GM12878 (cell line): Measurements from ENCODE around the gene NCAPD3. TPM values are rescaled to one million over a fixed set of nuclear protein-coding genes. Genes with fewer than 3 reads are reported as not detected.

ENCODE experiments used
- ATAC-seq: fragments of 200-7000 bp; cut with Tn5 transposase; 3 replicates; pipeline ENCODE4 v1.9.1; 2020; ENCODE audit warnings: mild to moderate bottlenecking, moderate library complexity
- BruUV-seq: library from RNA; stranded (reverse); fragments of 400-500 nt; replicated peaks from 2 replicates; lab custom pipeline; 2021; lab: Mats Ljungman, UMichigan
- CTCF ChIA-PET: fragments of 300-600 bp; sonication (Branson Sonifier 250); formaldehyde crosslinking; extraction: SDS; loops from one replicate; lab custom pipeline; 2021; ENCODE audit warnings: inconsistent platforms; lab: Yijun Ruan, JAX
- POLR2A ChIA-PET: fragments of 350-600 bp; formaldehyde crosslinking; extraction: SDS; loops from one replicate; lab custom pipeline; 2021; ENCODE audit warnings: inconsistent platforms; lab: Charles Lee
- RAD21 ChIA-PET: fragments of 300-600 bp; sonication (Branson Sonifier 250); formaldehyde crosslinking; loops from one replicate; lab custom pipeline; 2023; ENCODE audit warnings: antibody characterized with exemption; ENCODE audit not compliant: unreplicated experiment; lab: Charles Lee
- SMC1A ChIA-PET: fragments of 300-600 bp; sonication (Branson Sonifier 250); formaldehyde crosslinking; loops from one replicate; lab custom pipeline; 2023; ENCODE audit not compliant: unreplicated experiment, uncharacterized antibody; lab: Charles Lee
- DNase-seq: peaks from one replicate; pipeline ENCODE4 v3.0.0-alpha.2; 2011; ENCODE audit warnings: low read depth, low spot score
- FAIRE-seq: peaks from 3 replicates; lab custom pipeline; 2011; peaks lifted over from hg19 to GRCh38; lab: Jason Lieb, UNC
- H2AFZ ChIP-seq: 2 replicates; pipeline ENCODE4 v1.6.0; 2011; ENCODE audit warnings: low read depth, low read length, control low read depth; ENCODE audit not compliant: control insufficient read depth
- H3K27ac ChIP-seq: 2 replicates; pipeline ENCODE4 v1.5.1; 2011; ENCODE audit warnings: control low read depth; ENCODE audit not compliant: control insufficient read depth, insufficient read depth
- H3K27me3 ChIP-seq, 2 experiments: replicated peaks in 1 of 2; 2 replicates each; pipeline versions ENCODE4 v1.6.0 to v1.6.1; 2011; ENCODE audit warnings: low read length in 1 of 2; ENCODE audit not compliant: control insufficient read depth in 2 of 2, insufficient read depth in 2 of 2
- H3K36me3 ChIP-seq, 2 experiments: 2 replicates each; pipeline ENCODE4 v1.5.1; 2011; ENCODE audit warnings: low read length in 1 of 2; ENCODE audit not compliant: control insufficient read depth in 2 of 2, insufficient read depth in 2 of 2
- H3K4me1 ChIP-seq: 2 replicates; pipeline ENCODE4 v1.6.1; 2011; ENCODE audit warnings: mild to moderate bottlenecking, low read length, moderate library complexity, mixed read lengths; ENCODE audit not compliant: control insufficient read depth, insufficient read depth
- H3K4me2 ChIP-seq: 2 replicates; pipeline ENCODE4 v1.6.0; 2011; ENCODE audit warnings: control low read depth; ENCODE audit not compliant: control insufficient read depth, insufficient read depth
- H3K4me3 ChIP-seq: fragments of 200-600 bp; sonication (generic); 2 replicates; pipeline ENCODE4 v1.5.1; 2016
- H3K79me2 ChIP-seq: 2 replicates; pipeline ENCODE4 v1.6.0; 2011; ENCODE audit warnings: low read length; ENCODE audit not compliant: control insufficient read depth, insufficient read depth
- H3K9ac ChIP-seq: 2 replicates; pipeline ENCODE4 v1.8.0; 2011; ENCODE audit warnings: low read length, control low read depth, mixed read lengths; ENCODE audit not compliant: control insufficient read depth, insufficient read depth
- H3K9me3 ChIP-seq: replicated peaks from 3 replicates; pipeline ENCODE4 v1.5.1; 2011; ENCODE audit warnings: mild to moderate bottlenecking, low read length; ENCODE audit not compliant: control insufficient read depth, insufficient read depth
- H4K20me1 ChIP-seq: 2 replicates; pipeline ENCODE4 v1.6.0; 2011; ENCODE audit not compliant: control insufficient read depth, insufficient read depth
- BACH1 ChIP-seq: fragments of 450-650 bp; IDR thresholded peaks from 2 replicates; pipeline ENCODE4 v1.6.1; 2017; ENCODE audit warnings: mild to moderate bottlenecking, borderline replicate concordance
- RUNX3 ChIP-seq: IDR thresholded peaks from 2 replicates; pipeline ENCODE4 v1.6.1; 2012; ENCODE audit warnings: low read length, inconsistent platforms
- WGBS: methylation state at CpG from one replicate; pipeline ENCODE4 v1.1.6; 2016; ENCODE audit warnings: low lambda C conversion rate; ENCODE audit not compliant: insufficient replicate concordance, insufficient coverage; ENCODE audit errors: missing lambda C conversion rate; 5-methylcytosine and 5-hydroxymethylcytosine counted together
- in situ Hi-C: fragments of 300-500 bp; cut with MboI; formaldehyde crosslinking; loops from 9 replicates; pipeline ENCODE4 v1.14.3; 2018; ENCODE audit warnings: mixed read lengths
- intact Hi-C: fragments of 100-400 bp; cut with micrococcal nuclease; formaldehyde crosslinking; loops from one replicate; pipeline ENCODE4 v1.14.2; 2022; ENCODE audit not compliant: unreplicated experiment
- polyA plus RNA-seq, 11 experiments: library from polyadenylated mRNA; depleted of rRNA in 4 of 11; unstranded in 6 of 11; stranded (reverse) in 5 of 11; fragments of >200 nt; fragmentation: Nextera tagmentation in 4 of 11; fragmentation: Illumina TruSeq in 1 of 11; extraction: Ambion mirVana in 4 of 11; extraction: Trizol in 1 of 11; gene quantifications; 1 replicate in 1 of 11; 2 replicates in 10 of 11; pipeline versions ENCODE4 v1.2.1 to v1.2.3, GENCODE V29; 2011 to 2016; ENCODE audit warnings: inconsistent platforms in 2 of 11, missing spikeins in 2 of 11, low read depth in 1 of 11
- total RNA-seq, 4 experiments: library from RNA; depleted of rRNA in 3 of 4; stranded (reverse); fragments of >200 nt in 3 of 4; fragmentation: Illumina TruSeq in 1 of 4; extraction: Trizol in 1 of 4; gene quantifications; 2 replicates each; pipeline versions ENCODE4 v1.2.1 to v1.2.3, GENCODE V29; 2013 to 2021
- TF ChIP-seq, protein P1 (sequence below): fragments of 450-650 bp; formaldehyde crosslinking; IDR thresholded peaks from 2 replicates; pipeline ENCODE4 v1.4.0; 2020; ENCODE audit warnings: mild to moderate bottlenecking, moderate library complexity

Gene NCAPD3
- total and polyA plus RNA-seq, 10 of the 15 experiments (the other 5 are each of a cell fraction or from before 2014, with no cell fraction given), result 14.9 to 58.2 (median 48.2) TPM

- FAIRE-seq, result no peak
- no TSS peak for BruUV-seq
- POLR2A ChIA-PET, result no interaction called here
These were observed 66.3 kb downstream of the NCAPD3 start for GRCh38 chr11:134157451-134157850.

DNA sequence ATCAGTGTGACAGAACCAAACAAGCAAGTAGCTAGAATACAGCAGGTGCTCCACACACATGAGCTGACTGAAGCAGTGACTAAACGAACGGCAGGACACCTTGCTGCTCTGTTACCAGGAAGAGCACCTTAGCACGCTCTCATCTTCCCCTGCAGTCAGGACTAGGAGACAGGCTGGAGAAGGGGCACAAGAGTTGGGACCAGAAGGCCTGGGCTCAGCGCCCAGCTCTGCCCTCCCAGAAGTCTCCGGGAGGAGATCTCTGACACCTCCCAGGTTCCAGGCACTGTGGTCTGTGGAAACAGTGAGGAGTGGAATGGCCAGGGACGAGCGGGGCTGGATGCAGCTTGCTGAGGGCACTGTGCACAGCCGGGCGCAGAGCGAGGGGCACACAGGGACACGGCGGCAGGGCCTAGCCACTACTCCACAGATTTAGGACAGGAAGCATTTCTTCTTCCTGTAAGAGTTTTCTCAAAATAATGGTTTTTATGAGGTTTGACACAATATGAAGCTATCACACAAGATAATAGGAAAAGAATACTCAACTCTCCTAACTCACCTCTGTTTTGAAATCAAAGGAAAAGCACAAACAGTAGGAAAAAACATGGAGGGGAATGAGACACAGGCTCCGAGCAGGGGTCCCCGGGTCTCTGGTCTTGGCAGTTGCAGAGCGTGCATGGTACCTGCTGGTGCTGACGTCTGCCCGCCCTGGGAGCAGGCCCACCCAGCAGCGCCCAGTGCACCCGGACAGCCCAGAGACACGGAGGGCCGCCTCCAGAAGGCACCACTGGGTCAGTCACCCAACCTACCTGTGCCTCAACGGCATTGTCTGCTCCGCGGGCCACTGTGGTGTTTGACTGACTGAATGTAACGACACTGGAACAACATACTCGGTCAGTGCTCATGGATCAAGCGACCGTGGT lies 67.6 kb downstream of the NCAPD3 start:
- H3K36me3 ChIP-seq, result peaks cover 13 to 32% of the 10 kb centered on the region in 2 experiments; a peak in 3 of 4 replicates
- CTCF ChIA-PET, result no interaction called here
- no peak for ATAC-seq

More at GRCh38 chr11:134157451-134157850, 66.3 kb downstream of the NCAPD3 start:
- CTCF ChIA-PET, result no interaction called here
- no peak overlapping the region for H3K27ac ChIP-seq
- ATAC-seq, result no peak
- DNase-seq, result no peak
- no peaks in the 10 kb centered on the region for H3K9me3 ChIP-seq
- H3K36me3 ChIP-seq, result peaks cover 17 to 38% of the 10 kb centered on the region in 2 experiments; a peak in 3 of 4 replicates
- H3K4me1 ChIP-seq, result no peaks in the 10 kb centered on the region
- no peak overlapping the region for H3K4me3 ChIP-seq
- in situ Hi-C loops, result no loop called here
- no peak overlapping the region for H3K4me2 ChIP-seq
- H4K20me1 ChIP-seq, result no peaks in the 10 kb centered on the region; the same call in 1 of the 2 replicates
- H3K79me2 ChIP-seq, result no peaks in the 10 kb centered on the region
- no peak overlapping the region for H3K9ac ChIP-seq
- H3K27me3 ChIP-seq, result no peaks in the 10 kb centered on the region
- SMC1A ChIA-PET, result no interaction called here
- no peak overlapping the region for H2AFZ ChIP-seq
- RAD21 ChIA-PET, result no interaction called here
- 99% methylated on average over 4 of the region's 4 CpGs for WGBS
- TF ChIP-seq RUNX3 (no peak), BACH1 (no peak)
- TF ChIP-seq, all 136 proteins: peak for 0
- intact Hi-C loops, result no loop called here

More for the DNA sequence above, 67.6 kb downstream of the NCAPD3 start:
- ChIA-PET SMC1A (no interaction called here), RAD21 (no interaction called here), POLR2A (no interaction called here)
- in situ Hi-C loops, result no loop called here
- WGBS, result 99% methylated on average over 28 of the region's 28 CpGs
- H3K79me2 ChIP-seq, result no peaks in the 10 kb centered on the region
- no peaks in the 10 kb centered on the region; the same call in 1 of the 2 replicates for H4K20me1 ChIP-seq
- no peak overlapping the region for H3K9ac ChIP-seq
- H3K9me3 ChIP-seq, result no peaks in the 10 kb centered on the region
- DNase-seq (no peak), FAIRE-seq (no peak)
- no TSS peak for BruUV-seq
- no peaks in the 10 kb centered on the region for H3K27me3 ChIP-seq
- H3K4me2 ChIP-seq, result no peak overlapping the region
- TF ChIP-seq, protein P1, sequence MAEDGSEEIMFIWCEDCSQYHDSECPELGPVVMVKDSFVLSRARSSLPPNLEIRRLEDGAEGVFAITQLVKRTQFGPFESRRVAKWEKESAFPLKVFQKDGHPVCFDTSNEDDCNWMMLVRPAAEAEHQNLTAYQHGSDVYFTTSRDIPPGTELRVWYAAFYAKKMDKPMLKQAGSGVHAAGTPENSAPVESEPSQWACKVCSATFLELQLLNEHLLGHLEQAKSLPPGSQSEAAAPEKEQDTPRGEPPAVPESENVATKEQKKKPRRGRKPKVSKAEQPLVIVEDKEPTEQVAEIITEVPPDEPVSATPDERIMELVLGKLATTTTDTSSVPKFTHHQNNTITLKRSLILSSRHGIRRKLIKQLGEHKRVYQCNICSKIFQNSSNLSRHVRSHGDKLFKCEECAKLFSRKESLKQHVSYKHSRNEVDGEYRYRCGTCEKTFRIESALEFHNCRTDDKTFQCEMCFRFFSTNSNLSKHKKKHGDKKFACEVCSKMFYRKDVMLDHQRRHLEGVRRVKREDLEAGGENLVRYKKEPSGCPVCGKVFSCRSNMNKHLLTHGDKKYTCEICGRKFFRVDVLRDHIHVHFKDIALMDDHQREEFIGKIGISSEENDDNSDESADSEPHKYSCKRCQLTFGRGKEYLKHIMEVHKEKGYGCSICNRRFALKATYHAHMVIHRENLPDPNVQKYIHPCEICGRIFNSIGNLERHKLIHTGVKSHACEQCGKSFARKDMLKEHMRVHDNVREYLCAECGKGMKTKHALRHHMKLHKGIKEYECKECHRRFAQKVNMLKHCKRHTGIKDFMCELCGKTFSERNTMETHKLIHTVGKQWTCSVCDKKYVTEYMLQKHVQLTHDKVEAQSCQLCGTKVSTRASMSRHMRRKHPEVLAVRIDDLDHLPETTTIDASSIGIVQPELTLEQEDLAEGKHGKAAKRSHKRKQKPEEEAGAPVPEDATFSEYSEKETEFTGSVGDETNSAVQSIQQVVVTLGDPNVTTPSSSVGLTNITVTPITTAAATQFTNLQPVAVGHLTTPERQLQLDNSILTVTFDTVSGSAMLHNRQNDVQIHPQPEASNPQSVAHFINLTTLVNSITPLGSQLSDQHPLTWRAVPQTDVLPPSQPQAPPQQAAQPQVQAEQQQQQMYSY (CRISPR knock-in tag), result no peak
- no peaks in the 10 kb centered on the region for H3K4me1 ChIP-seq
- no peak overlapping the region for H3K4me3 ChIP-seq
- H2AFZ ChIP-seq, result no peak overlapping the region
- no peak overlapping the region for H3K27ac ChIP-seq
- intact Hi-C loops, result no loop called here
